ENCODE data around the gene CCDC149. TPM values are rescaled to one million over a fixed set of nuclear protein-coding genes. Genes with fewer than 3 reads are reported as not detected.

The CCDC149 gene
- total and polyA plus RNA-seq, 2 donors (not counting 3 experiments of a cell fraction or from before 2014, with no cell fraction given): 7.8 to 11.3 TPM

DNA sequence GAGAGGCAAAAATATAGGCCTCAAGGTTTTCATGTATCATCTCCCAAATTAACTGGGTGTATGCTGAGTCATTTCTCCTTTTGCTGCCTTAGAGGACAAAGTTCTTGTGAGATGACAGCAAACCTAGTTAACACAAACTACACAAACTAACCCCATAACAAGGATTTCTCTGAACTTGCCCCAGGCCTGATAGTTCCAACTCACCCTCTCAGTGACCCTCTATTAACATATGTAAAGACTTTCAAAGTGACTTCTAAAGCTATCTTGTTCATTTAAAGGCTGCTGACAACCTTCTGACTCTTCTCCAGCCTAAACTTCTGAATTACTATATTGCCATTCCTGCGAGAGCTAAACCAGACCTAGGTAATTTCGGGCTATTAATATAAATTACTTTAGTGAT is 43.2 kb upstream of the CCDC149 start:
- intact Hi-C loops (cut with micrococcal nuclease): no loop called here
- dilution Hi-C loops (cut with MboI; ENCODE audit: extremely low pct_ligation_motif_present, low sequenced_read_pairs): no loop called here
- no peak for FAIRE-seq

More for the DNA sequence above, 43.2 kb upstream of the CCDC149 start:
- Histone ChIP-seq H3K9me1 (replicated peaks; ENCODE audit: control insufficient read depth, extremely low read depth, insufficient read depth, low read length) (no peaks in the 10 kb centered on the region), H2AFZ (ENCODE audit: low read depth, low read length) (no peak overlapping the region), H3K4me1 (ENCODE audit: control insufficient read depth, extremely low read depth, insufficient read depth, low read length) (no peaks in the 10 kb centered on the region), H3K4me3 (replicated peaks in 1 of 3; ENCODE audit: insufficient read depth in 1 of 3, low read depth in 1 of 3, low read length in 3 of 3) (no peak overlapping the region), H3K27ac (ENCODE audit: insufficient read depth, low read depth, low read length) (no peak overlapping the region), H4K20me1 (replicated peaks; ENCODE audit: control insufficient read depth, extremely low read depth, insufficient read depth, low read length) (no peaks in the 10 kb centered on the region), H3K79me2 (ENCODE audit: control insufficient read depth, insufficient read depth, low read length) (no peaks in the 10 kb centered on the region), H3K9ac (replicated peaks; ENCODE audit: extremely low read depth, insufficient read depth, low read length) (no peak overlapping the region), H3K36me3 (ENCODE audit: control insufficient read depth in 2 of 2, extremely low read depth in 1 of 2, insufficient read depth in 2 of 2, low read length in 2 of 2) (no peaks in the 10 kb centered on the region), H3K4me2 (ENCODE audit: insufficient read depth, low read length) (no peak overlapping the region), H3K9me3 (replicated peaks; ENCODE audit: control insufficient read depth, insufficient read depth, low read length) (no peaks in the 10 kb centered on the region), H3K27me3 (ENCODE audit: control insufficient read depth in 2 of 2, insufficient read depth in 2 of 2, low read length in 2 of 2) (peaks cover 0 to 2% of the 10 kb centered on the region in 2 experiments)
- no TSS peak for BruUV-seq (replicated peaks)
- no peak for TF ChIP-seq FOS (IDR thresholded peaks at IDR 0.05; ENCODE audit: borderline replicate concordance, insufficient read depth, low read length)
- TF ChIP-seq MYC (IDR thresholded peaks at IDR 0.05; ENCODE audit: low read depth, low read length): no peak
- no peak for TF ChIP-seq CTCF (IDR thresholded peaks at IDR 0.05; ENCODE audit: extremely low read depth in 1 of 2, insufficient read depth in 1 of 2, low read depth in 1 of 2, low read length in 2 of 2)
- TF ChIP-seq POLR2AphosphoS5 (IDR thresholded peaks at IDR 0.05; ENCODE audit: insufficient read depth, low read depth, low read length): no peak
- no peak for TF ChIP-seq GATA2 (IDR thresholded peaks at IDR 0.05; ENCODE audit: insufficient read depth, insufficient read length, low read depth, low read length)
- no peak for TF ChIP-seq EZH2 (IDR thresholded peaks at IDR 0.05; ENCODE audit: borderline replicate concordance, low read depth, low read length, severe bottlenecking)
- TF ChIP-seq, protein P1, sequence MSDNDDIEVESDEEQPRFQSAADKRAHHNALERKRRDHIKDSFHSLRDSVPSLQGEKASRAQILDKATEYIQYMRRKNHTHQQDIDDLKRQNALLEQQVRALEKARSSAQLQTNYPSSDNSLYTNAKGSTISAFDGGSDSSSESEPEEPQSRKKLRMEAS (IDR thresholded peaks at IDR 0.05; ENCODE audit: insufficient read depth, insufficient read length): no peak
- no peak for TF ChIP-seq POLR2A (IDR thresholded peaks at IDR 0.05; ENCODE audit: low read depth, low read length)
- no peak for TF ChIP-seq JUN (IDR thresholded peaks at IDR 0.05; ENCODE audit: borderline replicate concordance, insufficient read depth, insufficient read length, low read depth)
- POLR2A ChIA-PET: no interaction called here
- CTCF ChIA-PET: no interaction called here
- DNase-seq (ENCODE audit: low read depth, low spot score): no peak

All from endothelial cell of umbilical vein (primary cell).